Measurements from ENCODE around the gene EGLN1. TPM values are rescaled to one million over a fixed set of nuclear protein-coding genes. Genes with fewer than 3 reads are reported as not detected.

Gene EGLN1
- total RNA-seq, 6 experiments from 2014 or later = 19.3 to 66.5 (median 38.9) TPM

DNA sequence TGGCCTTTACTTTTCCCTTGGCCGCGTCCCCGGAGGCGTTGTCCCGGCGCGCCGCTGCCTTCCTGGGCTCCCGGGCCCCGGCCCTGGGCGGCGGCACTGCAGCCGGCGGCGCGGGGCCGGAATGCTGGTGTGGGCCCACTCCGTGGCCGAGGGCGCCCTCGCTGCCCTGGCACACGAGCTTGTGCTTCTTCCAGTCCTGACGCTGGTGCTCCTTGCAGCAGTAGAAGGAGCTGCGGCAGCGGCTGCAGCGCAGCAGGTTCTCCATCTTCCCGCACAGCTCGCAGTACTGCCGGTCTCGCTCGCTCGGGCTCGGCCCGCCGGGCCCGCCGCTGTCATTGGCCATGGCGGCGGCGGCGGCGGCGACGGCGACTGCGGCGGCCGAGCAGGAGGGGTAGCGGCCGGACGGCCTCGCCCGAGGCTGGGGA lies 529 bp downstream of the EGLN1 start:
- no peaks in the 10 kb centered on the region for H3K9me3 ChIP-seq
- DNase-seq (peak in 2 of 3 donors; percentile 49 to 58), ATAC-seq (peak; percentile 5 to 43 (median 32))
- TF ChIP-seq, protein P1, sequence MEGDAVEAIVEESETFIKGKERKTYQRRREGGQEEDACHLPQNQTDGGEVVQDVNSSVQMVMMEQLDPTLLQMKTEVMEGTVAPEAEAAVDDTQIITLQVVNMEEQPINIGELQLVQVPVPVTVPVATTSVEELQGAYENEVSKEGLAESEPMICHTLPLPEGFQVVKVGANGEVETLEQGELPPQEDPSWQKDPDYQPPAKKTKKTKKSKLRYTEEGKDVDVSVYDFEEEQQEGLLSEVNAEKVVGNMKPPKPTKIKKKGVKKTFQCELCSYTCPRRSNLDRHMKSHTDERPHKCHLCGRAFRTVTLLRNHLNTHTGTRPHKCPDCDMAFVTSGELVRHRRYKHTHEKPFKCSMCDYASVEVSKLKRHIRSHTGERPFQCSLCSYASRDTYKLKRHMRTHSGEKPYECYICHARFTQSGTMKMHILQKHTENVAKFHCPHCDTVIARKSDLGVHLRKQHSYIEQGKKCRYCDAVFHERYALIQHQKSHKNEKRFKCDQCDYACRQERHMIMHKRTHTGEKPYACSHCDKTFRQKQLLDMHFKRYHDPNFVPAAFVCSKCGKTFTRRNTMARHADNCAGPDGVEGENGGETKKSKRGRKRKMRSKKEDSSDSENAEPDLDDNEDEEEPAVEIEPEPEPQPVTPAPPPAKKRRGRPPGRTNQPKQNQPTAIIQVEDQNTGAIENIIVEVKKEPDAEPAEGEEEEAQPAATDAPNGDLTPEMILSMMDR (IDR thresholded peaks at IDR 0.05) = no peak
- TF ChIP-seq POLR2A (IDR thresholded peaks at IDR 0.05) = no peak
- WGBS (ENCODE audit: insufficient coverage, low coverage, low lambda C conversion rate, missing lambda C conversion rate) = no CpG with 5 or more reads among the region's 53 CpGs
- no peaks in the 10 kb centered on the region for H3K27me3 ChIP-seq
- intact Hi-C loops (cut with DNase I) = no loop called here
- peak overlapping the region; percentile 97 to 99 (median 99) for H3K27ac ChIP-seq
- no peaks in the 10 kb centered on the region for H3K36me3 ChIP-seq
- H3K4me3 ChIP-seq = peak overlapping the region; percentile 69 to 74 (median 71)
- H3K4me1 ChIP-seq = peaks cover 0 to 46% (median 22%) of the 10 kb centered on the region in 4 donors

DNA sequence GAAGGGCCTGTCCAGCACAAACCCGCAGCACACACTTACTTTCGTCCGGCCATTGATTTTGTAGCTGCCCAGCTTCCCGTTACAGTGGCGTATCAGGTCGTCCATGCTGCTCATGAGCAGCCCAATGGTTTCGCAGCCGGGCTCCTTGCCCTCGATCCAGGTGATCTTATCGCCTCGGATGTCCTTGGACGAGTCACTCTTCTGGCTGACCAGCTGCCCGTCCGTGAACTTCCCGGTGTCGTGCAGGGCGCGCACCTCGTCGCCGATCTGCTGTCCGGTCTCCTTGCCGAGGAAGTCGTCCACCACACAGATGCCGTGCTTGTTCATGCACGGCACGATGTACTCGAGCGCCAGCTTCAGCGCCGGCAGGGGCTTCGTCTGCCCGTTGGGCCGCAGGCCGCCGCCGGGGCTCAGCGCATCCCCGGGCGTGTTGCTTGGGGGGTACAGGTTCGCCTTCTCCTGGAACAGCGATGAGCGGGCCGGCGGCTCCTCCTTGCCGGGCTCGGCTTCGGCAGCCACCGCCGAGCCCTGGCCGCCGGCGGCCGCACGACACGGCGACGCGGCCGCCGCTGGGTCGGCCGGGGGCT lies 1.0 kb downstream of the EGLN1 start:
- peaks cover 0 to 49% (median 22%) of the 10 kb centered on the region in 4 donors for H3K4me1 ChIP-seq
- peak overlapping the region; percentile 97 to 99 (median 99) for H3K27ac ChIP-seq
- DNase-seq = peak; percentile 65 to 84 (median 66)
- no peaks in the 10 kb centered on the region for H3K36me3 ChIP-seq
- no peaks in the 10 kb centered on the region for H3K27me3 ChIP-seq
- intact Hi-C loops (cut with DNase I) = no loop called here
- peak overlapping the region; percentile 69 to 74 (median 71) for H3K4me3 ChIP-seq
- 0% methylated on average over 5 of the region's 63 CpGs for WGBS (ENCODE audit: insufficient coverage, low coverage, low lambda C conversion rate, missing lambda C conversion rate)
- TF ChIP-seq POLR2A (IDR thresholded peaks at IDR 0.05) = no peak
- TF ChIP-seq, protein P1 (IDR thresholded peaks at IDR 0.05) = no peak
- no peaks in the 10 kb centered on the region for H3K9me3 ChIP-seq
- ATAC-seq = peak; percentile 3 to 28 (median 22)

DNA sequence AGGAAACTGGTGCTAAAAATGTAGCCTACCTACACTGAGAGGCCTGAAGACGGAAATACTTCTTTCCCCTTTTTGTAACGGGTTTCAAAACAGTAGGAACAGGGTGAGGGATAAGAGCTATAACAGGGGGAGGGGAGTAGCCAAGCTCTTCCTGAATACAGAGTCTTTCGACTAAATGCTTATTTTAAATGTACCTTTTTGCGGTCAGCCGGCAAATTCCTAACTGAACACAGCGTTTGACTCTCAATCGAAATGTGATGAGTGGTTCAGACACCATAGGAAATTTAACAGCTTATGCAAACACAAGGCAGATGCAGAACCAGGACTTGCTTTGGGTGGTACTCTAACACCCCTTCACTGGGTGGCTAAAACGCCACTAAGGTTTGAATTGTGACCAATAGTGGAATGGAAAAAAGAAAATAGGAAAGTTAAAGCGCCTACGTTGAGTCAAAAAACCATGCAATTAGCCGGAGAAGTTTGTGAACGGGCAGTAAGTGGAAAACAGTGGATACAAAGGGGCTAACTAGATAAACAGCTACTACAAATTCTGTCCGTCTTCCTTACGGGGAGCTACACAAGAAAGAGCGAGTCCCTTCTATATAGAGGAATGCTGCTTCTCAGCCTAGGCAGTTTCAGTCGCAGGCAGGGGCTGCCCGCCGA lies 1.7 kb downstream of the EGLN1 start:
- DNase-seq = no peak

DNA sequence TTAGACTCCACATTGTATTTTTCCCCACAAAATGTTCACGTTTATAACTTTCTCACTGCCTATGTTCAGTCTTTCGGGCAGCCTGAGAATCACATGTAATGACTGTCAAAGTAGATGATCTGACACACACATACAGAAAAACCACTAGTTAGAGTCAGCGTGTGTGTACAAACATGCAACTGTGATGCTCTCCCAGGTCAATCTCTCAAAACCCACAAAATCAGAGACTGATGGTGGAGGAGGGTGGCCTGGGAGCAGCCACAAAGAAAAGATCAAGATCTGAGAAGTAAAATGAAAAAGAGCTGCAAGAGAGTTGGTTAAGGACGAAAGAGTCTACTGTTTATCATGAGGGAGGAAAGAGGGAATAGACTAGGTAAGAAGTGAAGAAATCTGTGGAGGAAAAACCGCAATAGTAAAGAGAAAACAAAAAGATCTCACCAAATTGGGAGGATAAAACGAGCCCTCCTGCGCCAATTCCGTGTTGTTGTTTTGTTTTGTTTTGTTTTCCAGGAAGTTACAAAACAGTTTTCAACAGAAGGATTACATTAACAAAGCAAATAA lies 2.3 kb downstream of the EGLN1 start:
- intact Hi-C loops (cut with DNase I) = no loop called here
- H3K9me3 ChIP-seq = no peaks in the 10 kb centered on the region
- 3% methylated on average over 8 of the region's 8 CpGs for WGBS (ENCODE audit: insufficient coverage, low coverage, low lambda C conversion rate, missing lambda C conversion rate)
- H3K27ac ChIP-seq = peak overlapping the region; percentile 97 to 99 (median 99)
- ATAC-seq (no peak), DNase-seq (no peak)
- no peaks in the 10 kb centered on the region for H3K27me3 ChIP-seq
- H3K4me3 ChIP-seq = peak overlapping the region; percentile 69 to 74 (median 71)
- no peaks in the 10 kb centered on the region for H3K36me3 ChIP-seq
- peaks cover 0 to 50% (median 24%) of the 10 kb centered on the region in 4 donors for H3K4me1 ChIP-seq
- TF ChIP-seq POLR2A (IDR thresholded peaks at IDR 0.05) = no peak
- TF ChIP-seq, protein P1 (IDR thresholded peaks at IDR 0.05) = no peak

More for the DNA sequence above, 1.7 kb downstream of the EGLN1 start:
- peaks cover 0 to 50% (median 24%) of the 10 kb centered on the region in 4 donors for H3K4me1 ChIP-seq
- H3K9me3 ChIP-seq = no peaks in the 10 kb centered on the region
- H3K27me3 ChIP-seq = no peaks in the 10 kb centered on the region
- ATAC-seq = peak in 1 of 4 donors; percentile 29
- H3K27ac ChIP-seq = peak overlapping the region; percentile 97 to 99 (median 99)
- peak overlapping the region; percentile 69 to 74 (median 71) for H3K4me3 ChIP-seq
- TF ChIP-seq, protein P1 (IDR thresholded peaks at IDR 0.05) = no peak
- peak; percentile 32 for TF ChIP-seq POLR2A (IDR thresholded peaks at IDR 0.05)
- intact Hi-C loops (cut with DNase I) = no loop called here
- 1% methylated on average over 18 of the region's 18 CpGs for WGBS (ENCODE audit: insufficient coverage, low coverage, low lambda C conversion rate, missing lambda C conversion rate)
- H3K36me3 ChIP-seq = no peaks in the 10 kb centered on the region
